Activated effector memory CD4-positive, alpha-beta T cell treated with anti-CD3 and anti-CD28 coated beads, Interleukin-2, amount 50 U/mL, for 16 hours (primary cell): ENCODE measurements around the gene IYD.
"Not testable (repeated sequence)": the region's sequence is repeated elsewhere in the genome, so short reads cannot be mapped to it uniquely, and the experiment has no call there.

Experiments used
- DNase-seq: peaks from one replicate; pipeline ENCODE4 v3.0.0-alpha.2; 2020

IYD gene

GRCh38 chr6:150435832-150436231, 67.0 kb downstream of the IYD start:
- DNase-seq = no peak

GRCh38 chr6:150439373-150439772, 70.6 kb downstream of the IYD start:
- DNase-seq = no peak

GRCh38 chr6:150443621-150444020, 74.8 kb downstream of the IYD start:
- no peak for DNase-seq

GRCh38 chr6:150444308-150444707, 75.5 kb downstream of the IYD start:
- DNase-seq = no peak

GRCh38 chr6:150445486-150445885, 76.7 kb downstream of the IYD start:
- no peak for DNase-seq

GRCh38 chr6:150448221-150448620, 79.4 kb downstream of the IYD start:
- no peak for DNase-seq

GRCh38 chr6:150449055-150449454, 80.2 kb downstream of the IYD start:
- DNase-seq = not testable (repeated sequence)

- no peak for DNase-seq
These were observed 82.1 kb downstream of the IYD start for GRCh38 chr6:150450918-150451317.

GRCh38 chr6:150451807-150452427, 83.1 kb downstream of the IYD start:
- DNase-seq = no peak

- DNase-seq = no peak
These were observed 83.8 kb downstream of the IYD start for GRCh38 chr6:150452428-150453243.

GRCh38 chr6:150453357-150453756, 84.5 kb downstream of the IYD start:
- no peak for DNase-seq
